Adrenal gland (tissue), 5 donors: ENCODE data around the gene PPP1R11.

ENCODE experiments used
- CTCF ChIP-seq, 6 experiments: fragments of 450-650 bp in 4 of 6; fragments of 200-600 bp in 2 of 6; sonication (generic) in 1 of 6; IDR thresholded peaks; 1 replicate in 5 of 6; 2 replicates in 1 of 6; pipeline versions ENCODE4 v1.5.1 to v1.8.0; 2016 to 2021; ENCODE audit warnings: antibody characterized with exemption in 6 of 6, mild to moderate bottlenecking in 2 of 6, moderate library complexity in 1 of 6
- POLR2A ChIP-seq, 2 donors: fragments of 450-650 bp; IDR thresholded peaks; one replicate each; pipeline ENCODE4 v1.6.1; 2017; ENCODE audit warnings: antibody characterized with exemption in 2 of 2, mild to moderate bottlenecking in 2 of 2, moderate library complexity in 1 of 2
- donor health status: DM: no; HTN: no; CAD: no.

- no peak for TF ChIP-seq CTCF (IDR thresholded peaks at IDR 0.05)
- TF ChIP-seq POLR2A (IDR thresholded peaks at IDR 0.05) = peak in 1 of 2 donors; percentile 31
These were observed 33.8 kb downstream of the PPP1R11 start for GRCh38 chr6:30100585-30101443.
